ENCODE results near the gene NCKAP5. TPM values are rescaled to one million over a fixed set of nuclear protein-coding genes. Genes with fewer than 3 reads are reported as not detected.

The NCKAP5 gene
- total RNA-seq, 1 experiment from 2014 or later: 3.2 TPM

DNA sequence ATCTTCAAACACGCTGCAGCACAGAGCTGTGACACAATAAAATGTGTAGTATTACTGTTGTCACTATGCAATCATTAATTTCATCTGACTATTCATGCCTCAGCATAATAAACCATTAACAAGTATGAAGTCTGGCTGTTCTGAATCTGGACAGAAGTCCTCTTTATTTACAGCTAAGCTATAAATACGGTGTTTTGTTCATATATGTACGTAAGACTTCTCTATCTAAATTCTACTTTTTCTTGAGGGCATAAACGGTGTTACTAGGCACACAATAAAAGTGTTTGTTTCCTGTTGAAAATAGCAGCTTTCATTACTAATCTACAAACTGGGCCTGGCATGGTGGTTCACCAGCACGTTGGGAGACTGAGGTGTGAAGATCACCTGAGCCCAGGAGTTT lies 443.8 kb downstream of the NCKAP5 start:
- no peak for ATAC-seq
- Histone ChIP-seq H3K9me2 (replicated peaks; ENCODE audit: low read length) (no peaks in the 10 kb centered on the region), H3K4me1 (ENCODE audit: insufficient read depth, low read length) (no peaks in the 10 kb centered on the region), H3K9me3 (ENCODE audit: low read length) (no peaks in the 10 kb centered on the region), H4K20me1 (ENCODE audit: low read length) (no peaks in the 10 kb centered on the region), H3K79me2 (ENCODE audit: low read length) (no peaks in the 10 kb centered on the region), H3K27ac (ENCODE audit: low read length) (no peak overlapping the region), H3K9ac (ENCODE audit: low read length) (no peak overlapping the region), H3K4me2 (ENCODE audit: low read length) (no peak overlapping the region), H3K27me3 (ENCODE audit: low read length) (no peaks in the 10 kb centered on the region), H3K4me3 (ENCODE audit: low read length) (no peak overlapping the region), H3F3A (ENCODE audit: low read length, unreplicated experiment) (no peaks in the 10 kb centered on the region), H2AFZ (ENCODE audit: low read length) (no peak overlapping the region), H3K36me3 (ENCODE audit: low read depth, low read length) (no peaks in the 10 kb centered on the region)
- DNase-seq: no peak
- intact Hi-C loops (cut with micrococcal nuclease): no loop called here
- no TSS peak for BruUV-seq (replicated peaks)
- TF ChIP-seq EZH2 (IDR thresholded peaks at IDR 0.05; ENCODE audit: low read length, unreplicated experiment) (no peak), EZH2phosphoT487 (IDR thresholded peaks at IDR 0.05; ENCODE audit: borderline replicate concordance, low read length) (no peak)
- TF ChIP-seq, protein P1, sequence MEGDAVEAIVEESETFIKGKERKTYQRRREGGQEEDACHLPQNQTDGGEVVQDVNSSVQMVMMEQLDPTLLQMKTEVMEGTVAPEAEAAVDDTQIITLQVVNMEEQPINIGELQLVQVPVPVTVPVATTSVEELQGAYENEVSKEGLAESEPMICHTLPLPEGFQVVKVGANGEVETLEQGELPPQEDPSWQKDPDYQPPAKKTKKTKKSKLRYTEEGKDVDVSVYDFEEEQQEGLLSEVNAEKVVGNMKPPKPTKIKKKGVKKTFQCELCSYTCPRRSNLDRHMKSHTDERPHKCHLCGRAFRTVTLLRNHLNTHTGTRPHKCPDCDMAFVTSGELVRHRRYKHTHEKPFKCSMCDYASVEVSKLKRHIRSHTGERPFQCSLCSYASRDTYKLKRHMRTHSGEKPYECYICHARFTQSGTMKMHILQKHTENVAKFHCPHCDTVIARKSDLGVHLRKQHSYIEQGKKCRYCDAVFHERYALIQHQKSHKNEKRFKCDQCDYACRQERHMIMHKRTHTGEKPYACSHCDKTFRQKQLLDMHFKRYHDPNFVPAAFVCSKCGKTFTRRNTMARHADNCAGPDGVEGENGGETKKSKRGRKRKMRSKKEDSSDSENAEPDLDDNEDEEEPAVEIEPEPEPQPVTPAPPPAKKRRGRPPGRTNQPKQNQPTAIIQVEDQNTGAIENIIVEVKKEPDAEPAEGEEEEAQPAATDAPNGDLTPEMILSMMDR (conservative IDR thresholded peaks at IDR 0.05; ENCODE audit: low read depth, low read length): no peak
- ChIA-PET CTCF (no interaction called here), POLR2A (ENCODE audit: unreplicated experiment) (no interaction called here)

DNA sequence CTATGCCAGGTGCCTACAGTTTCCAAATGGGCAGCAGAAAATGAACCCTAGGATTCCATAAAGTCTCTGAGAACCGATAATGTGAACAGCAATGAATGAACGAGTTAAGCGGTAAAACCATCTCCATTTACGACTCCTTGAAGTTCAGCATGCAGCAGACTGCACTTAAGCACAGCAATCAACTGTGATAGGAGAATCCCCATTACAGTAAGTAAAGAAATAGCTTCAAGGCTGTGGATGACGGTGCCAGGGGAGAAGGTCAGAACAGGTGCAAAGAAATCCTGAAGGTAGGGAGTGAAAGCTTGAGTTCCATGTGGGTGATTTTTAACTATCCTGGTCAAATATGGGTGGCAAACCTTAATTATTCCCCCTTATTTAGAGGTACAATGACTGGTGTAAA lies 444.4 kb downstream of the NCKAP5 start:
- intact Hi-C loops (cut with micrococcal nuclease): no loop called here
- Histone ChIP-seq H3K36me3 (ENCODE audit: low read depth, low read length) (no peaks in the 10 kb centered on the region), H2AFZ (ENCODE audit: low read length) (no peak overlapping the region), H3K9ac (ENCODE audit: low read length) (no peak overlapping the region), H3K27ac (ENCODE audit: low read length) (no peak overlapping the region), H3K4me1 (ENCODE audit: insufficient read depth, low read length) (no peaks in the 10 kb centered on the region), H3K4me2 (ENCODE audit: low read length) (no peak overlapping the region), H3K27me3 (ENCODE audit: low read length) (no peaks in the 10 kb centered on the region), H3K9me2 (replicated peaks; ENCODE audit: low read length) (no peaks in the 10 kb centered on the region), H3F3A (ENCODE audit: low read length, unreplicated experiment) (no peaks in the 10 kb centered on the region), H3K9me3 (ENCODE audit: low read length) (no peaks in the 10 kb centered on the region), H3K4me3 (ENCODE audit: low read length) (no peak overlapping the region), H3K79me2 (ENCODE audit: low read length) (no peaks in the 10 kb centered on the region), H4K20me1 (ENCODE audit: low read length) (no peaks in the 10 kb centered on the region)
- DNase-seq (no peak), ATAC-seq (no peak)
- BruUV-seq (replicated peaks): no TSS peak
- ChIA-PET CTCF (no interaction called here), POLR2A (ENCODE audit: unreplicated experiment) (no interaction called here)
- TF ChIP-seq EZH2phosphoT487 (IDR thresholded peaks at IDR 0.05; ENCODE audit: borderline replicate concordance, low read length): no peak
- no peak for TF ChIP-seq EZH2 (IDR thresholded peaks at IDR 0.05; ENCODE audit: low read length, unreplicated experiment)
- TF ChIP-seq, protein P1 (conservative IDR thresholded peaks at IDR 0.05; ENCODE audit: low read depth, low read length): no peak

DNA sequence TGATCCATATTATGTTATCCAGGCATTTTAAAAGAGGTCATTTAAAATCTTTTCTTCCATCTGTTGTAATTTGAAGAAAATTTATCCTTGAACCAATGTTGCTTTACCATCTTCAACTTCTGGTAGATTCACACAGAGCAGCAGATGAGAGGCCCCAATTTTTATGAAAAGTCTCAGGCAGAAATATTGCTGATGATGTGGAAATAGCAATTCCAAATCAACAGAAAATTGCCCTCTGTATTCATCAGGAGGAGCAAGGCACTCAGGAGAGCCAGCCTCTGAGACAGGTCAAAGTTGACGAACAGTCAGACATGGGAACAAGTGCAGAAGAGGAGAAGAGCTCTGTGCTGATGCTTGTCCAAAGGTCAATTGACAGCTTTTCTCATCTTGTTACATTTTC lies 444.9 kb downstream of the NCKAP5 start:
- BruUV-seq (replicated peaks): no TSS peak
- Histone ChIP-seq H3K79me2 (ENCODE audit: low read length) (no peaks in the 10 kb centered on the region), H3K9ac (ENCODE audit: low read length) (no peak overlapping the region), H3K4me1 (ENCODE audit: insufficient read depth, low read length) (no peaks in the 10 kb centered on the region), H2AFZ (ENCODE audit: low read length) (no peak overlapping the region), H3K36me3 (ENCODE audit: low read depth, low read length) (no peaks in the 10 kb centered on the region), H3K27ac (ENCODE audit: low read length) (no peak overlapping the region), H4K20me1 (ENCODE audit: low read length) (no peaks in the 10 kb centered on the region), H3K4me3 (ENCODE audit: low read length) (no peak overlapping the region), H3K4me2 (ENCODE audit: low read length) (no peak overlapping the region), H3K9me2 (replicated peaks; ENCODE audit: low read length) (no peaks in the 10 kb centered on the region), H3F3A (ENCODE audit: low read length, unreplicated experiment) (no peaks in the 10 kb centered on the region), H3K9me3 (ENCODE audit: low read length) (no peaks in the 10 kb centered on the region), H3K27me3 (ENCODE audit: low read length) (no peaks in the 10 kb centered on the region)
- TF ChIP-seq EZH2phosphoT487 (IDR thresholded peaks at IDR 0.05; ENCODE audit: borderline replicate concordance, low read length) (no peak), EZH2 (IDR thresholded peaks at IDR 0.05; ENCODE audit: low read length, unreplicated experiment) (no peak)
- TF ChIP-seq, protein P1 (conservative IDR thresholded peaks at IDR 0.05; ENCODE audit: low read depth, low read length): no peak
- no peak for ATAC-seq
- intact Hi-C loops (cut with micrococcal nuclease): no loop called here
- ChIA-PET POLR2A (ENCODE audit: unreplicated experiment) (no interaction called here), CTCF (no interaction called here)
- DNase-seq: no peak

Data from PC-3 (cell line).